HL-60 (cell line): ENCODE results near the gene GPR162.

ENCODE experiments used
- DNase-seq, 2 experiments: peaks; one replicate each; pipeline ENCODE4 v3.0.0-alpha.2; 2010 to 2020; ENCODE audit warnings: low read depth in 1 of 2, low spot score in 1 of 2
- H3K27ac ChIP-seq: fragments of 250-450 bp; sonication (Bioruptor Pico); replicated peaks from 2 replicates; pipeline ENCODE4 v1.5.1; 2020; ENCODE audit warnings: mild to moderate bottlenecking, moderate library complexity
- H3K27me3 ChIP-seq: fragments of 250-450 bp; sonication (Bioruptor Pico); 2 replicates; pipeline ENCODE4 v1.5.1; 2021; ENCODE audit warnings: mild to moderate bottlenecking, moderate library complexity; ENCODE audit not compliant: insufficient read depth, poor library complexity, severe bottlenecking
- H3K4me3 ChIP-seq: replicated peaks from 2 replicates; pipeline ENCODE4 v1.5.1; 2011; ENCODE audit warnings: mild to moderate bottlenecking, control low read depth, low read length; ENCODE audit not compliant: insufficient read depth
- GABPA ChIP-seq: IDR thresholded peaks from 2 replicates; pipeline ENCODE4 v1.6.1; 2012; ENCODE audit warnings: low read depth
- POLR2AphosphoS5 ChIP-seq: IDR thresholded peaks from 2 replicates; pipeline ENCODE4 v1.6.1; 2012; ENCODE audit warnings: low read depth
- SPI1 ChIP-seq: IDR thresholded peaks from 2 replicates; pipeline ENCODE4 v1.6.1; 2012; ENCODE audit warnings: low read depth, mild to moderate bottlenecking, borderline replicate concordance
- TF ChIP-seq, protein P1 (sequence below): IDR thresholded peaks from 2 replicates; pipeline ENCODE4 v1.6.1; 2012; ENCODE audit warnings: low read depth; ENCODE audit not compliant: insufficient replicate concordance
- TF ChIP-seq, protein P2 (sequence below): IDR thresholded peaks from one replicate; pipeline ENCODE4 v1.5.1; 2011; ENCODE audit warnings: low read length, control low read depth, inconsistent platforms; ENCODE audit not compliant: insufficient read depth

Gene GPR162

DNA sequence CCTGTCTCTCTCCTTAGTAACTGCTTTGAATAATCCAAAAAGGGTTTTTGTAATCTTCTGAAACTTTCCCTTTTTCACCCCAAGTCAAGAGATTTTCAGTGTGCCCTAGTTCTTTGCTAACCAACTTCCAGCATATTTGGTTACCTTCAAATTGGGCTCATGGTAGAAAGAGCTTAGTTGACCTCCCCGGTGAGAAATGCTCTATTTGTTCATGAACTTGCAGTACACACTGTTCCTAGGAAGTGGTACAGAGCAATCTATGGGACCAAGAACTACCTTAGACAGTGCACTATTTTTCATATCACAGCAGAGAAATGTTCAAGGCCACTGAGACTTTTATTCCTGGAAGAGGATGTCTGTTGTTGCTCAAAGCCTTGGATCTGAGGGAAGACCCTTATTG, 32.0 kb downstream of the GPR162 start:
- H3K27me3 ChIP-seq, result no peaks in the 10 kb centered on the region
- no peak overlapping the region for H3K27ac ChIP-seq
- TF ChIP-seq, protein P1, sequence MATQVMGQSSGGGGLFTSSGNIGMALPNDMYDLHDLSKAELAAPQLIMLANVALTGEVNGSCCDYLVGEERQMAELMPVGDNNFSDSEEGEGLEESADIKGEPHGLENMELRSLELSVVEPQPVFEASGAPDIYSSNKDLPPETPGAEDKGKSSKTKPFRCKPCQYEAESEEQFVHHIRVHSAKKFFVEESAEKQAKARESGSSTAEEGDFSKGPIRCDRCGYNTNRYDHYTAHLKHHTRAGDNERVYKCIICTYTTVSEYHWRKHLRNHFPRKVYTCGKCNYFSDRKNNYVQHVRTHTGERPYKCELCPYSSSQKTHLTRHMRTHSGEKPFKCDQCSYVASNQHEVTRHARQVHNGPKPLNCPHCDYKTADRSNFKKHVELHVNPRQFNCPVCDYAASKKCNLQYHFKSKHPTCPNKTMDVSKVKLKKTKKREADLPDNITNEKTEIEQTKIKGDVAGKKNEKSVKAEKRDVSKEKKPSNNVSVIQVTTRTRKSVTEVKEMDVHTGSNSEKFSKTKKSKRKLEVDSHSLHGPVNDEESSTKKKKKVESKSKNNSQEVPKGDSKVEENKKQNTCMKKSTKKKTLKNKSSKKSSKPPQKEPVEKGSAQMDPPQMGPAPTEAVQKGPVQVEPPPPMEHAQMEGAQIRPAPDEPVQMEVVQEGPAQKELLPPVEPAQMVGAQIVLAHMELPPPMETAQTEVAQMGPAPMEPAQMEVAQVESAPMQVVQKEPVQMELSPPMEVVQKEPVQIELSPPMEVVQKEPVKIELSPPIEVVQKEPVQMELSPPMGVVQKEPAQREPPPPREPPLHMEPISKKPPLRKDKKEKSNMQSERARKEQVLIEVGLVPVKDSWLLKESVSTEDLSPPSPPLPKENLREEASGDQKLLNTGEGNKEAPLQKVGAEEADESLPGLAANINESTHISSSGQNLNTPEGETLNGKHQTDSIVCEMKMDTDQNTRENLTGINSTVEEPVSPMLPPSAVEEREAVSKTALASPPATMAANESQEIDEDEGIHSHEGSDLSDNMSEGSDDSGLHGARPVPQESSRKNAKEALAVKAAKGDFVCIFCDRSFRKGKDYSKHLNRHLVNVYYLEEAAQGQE, result no peak
- TF ChIP-seq POLR2AphosphoS5 (no peak), SPI1 (no peak), GABPA (no peak)
- TF ChIP-seq, protein P2, sequence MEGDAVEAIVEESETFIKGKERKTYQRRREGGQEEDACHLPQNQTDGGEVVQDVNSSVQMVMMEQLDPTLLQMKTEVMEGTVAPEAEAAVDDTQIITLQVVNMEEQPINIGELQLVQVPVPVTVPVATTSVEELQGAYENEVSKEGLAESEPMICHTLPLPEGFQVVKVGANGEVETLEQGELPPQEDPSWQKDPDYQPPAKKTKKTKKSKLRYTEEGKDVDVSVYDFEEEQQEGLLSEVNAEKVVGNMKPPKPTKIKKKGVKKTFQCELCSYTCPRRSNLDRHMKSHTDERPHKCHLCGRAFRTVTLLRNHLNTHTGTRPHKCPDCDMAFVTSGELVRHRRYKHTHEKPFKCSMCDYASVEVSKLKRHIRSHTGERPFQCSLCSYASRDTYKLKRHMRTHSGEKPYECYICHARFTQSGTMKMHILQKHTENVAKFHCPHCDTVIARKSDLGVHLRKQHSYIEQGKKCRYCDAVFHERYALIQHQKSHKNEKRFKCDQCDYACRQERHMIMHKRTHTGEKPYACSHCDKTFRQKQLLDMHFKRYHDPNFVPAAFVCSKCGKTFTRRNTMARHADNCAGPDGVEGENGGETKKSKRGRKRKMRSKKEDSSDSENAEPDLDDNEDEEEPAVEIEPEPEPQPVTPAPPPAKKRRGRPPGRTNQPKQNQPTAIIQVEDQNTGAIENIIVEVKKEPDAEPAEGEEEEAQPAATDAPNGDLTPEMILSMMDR, result no peak
- no peak overlapping the region for H3K4me3 ChIP-seq
- no peak for DNase-seq

DNA sequence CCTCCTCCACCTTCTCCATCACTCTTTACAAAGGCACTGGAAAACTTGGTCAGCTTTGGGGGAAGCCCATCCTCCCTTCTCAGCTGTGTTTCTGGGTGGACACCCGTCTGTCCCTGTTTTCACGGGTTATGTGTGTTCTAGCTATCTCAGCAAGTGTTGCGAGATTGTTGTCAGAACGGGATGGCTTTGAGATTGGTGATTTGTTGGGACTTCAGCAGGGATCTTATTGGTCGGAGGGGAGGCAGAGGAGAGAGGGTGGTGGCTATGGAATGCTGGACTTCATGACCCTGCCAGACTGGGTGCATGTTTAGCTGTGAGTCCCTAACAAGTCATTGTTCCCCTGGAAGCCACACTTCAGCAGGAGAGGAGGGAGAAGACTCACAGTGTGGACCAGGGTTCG, 32.4 kb downstream of the GPR162 start:
- H3K27ac ChIP-seq, result no peak overlapping the region
- no peaks in the 10 kb centered on the region for H3K27me3 ChIP-seq
- H3K4me3 ChIP-seq, result no peak overlapping the region
- TF ChIP-seq SPI1, result no peak
- no peak for TF ChIP-seq POLR2AphosphoS5
- TF ChIP-seq, protein P2, result no peak
- no peak for TF ChIP-seq GABPA
- TF ChIP-seq, protein P1, result no peak
- no peak for DNase-seq

DNA sequence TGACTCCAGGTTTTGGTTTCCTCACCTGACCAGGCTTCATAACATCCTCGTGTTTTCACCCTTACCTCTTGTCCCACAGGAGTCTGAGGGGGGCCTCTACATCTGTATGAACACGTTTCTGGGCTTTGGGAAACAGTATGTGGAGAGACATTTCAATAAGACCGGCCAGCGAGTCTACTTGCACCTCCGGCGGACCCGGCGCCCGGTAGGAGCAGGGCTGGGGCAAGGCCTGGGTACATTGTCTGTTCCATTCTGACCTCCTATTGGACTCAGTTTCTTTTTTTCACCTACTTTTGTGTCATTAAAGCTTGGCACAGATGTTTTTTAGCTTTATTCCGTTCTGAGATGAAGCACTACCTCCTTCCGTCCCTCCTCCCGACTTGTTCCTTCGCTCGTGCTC, 33.7 kb downstream of the GPR162 start:
- Histone ChIP-seq H3K4me3 (no peak overlapping the region), H3K27ac (no peak overlapping the region), H3K27me3 (no peaks in the 10 kb centered on the region)
- no peak for DNase-seq
- TF ChIP-seq, protein P1, result no peak
- TF ChIP-seq POLR2AphosphoS5 (no peak), SPI1 (no peak), GABPA (no peak)
- TF ChIP-seq, protein P2, result no peak
